Thymus (tissue), 14 donors: Measurements from ENCODE around the gene ORM2. TPM values are rescaled to one million over a fixed set of nuclear protein-coding genes. Genes with fewer than 3 reads are reported as not detected.
"Not testable (repeated sequence)": the region's sequence is repeated elsewhere in the genome, so short reads cannot be mapped to it uniquely, and the experiment has no call there.

Experiments used
- DNase-seq, 9 donors: peaks; one replicate each; pipeline ENCODE4 v3.0.0-alpha.2; 2013; ENCODE audit warnings: low spot score in 9 of 9, low read depth in 6 of 9, missing footprints in 1 of 9
- H3K27ac ChIP-seq, 2 donors: one replicate each; pipeline ENCODE4 v1.5.1; 2013; ENCODE audit warnings: control low read depth in 1 of 2, low read depth in 1 of 2, low read length in 1 of 2, mild to moderate bottlenecking in 1 of 2, moderate library complexity in 1 of 2
- H3K27me3 ChIP-seq, 2 donors: one replicate each; pipeline ENCODE4 v1.5.1; 2013; ENCODE audit warnings: low read length in 1 of 2; ENCODE audit not compliant: control insufficient read depth in 2 of 2, insufficient read depth in 1 of 2
- H3K36me3 ChIP-seq, 2 donors: one replicate each; pipeline ENCODE4 v1.5.1; 2013; ENCODE audit warnings: low read length in 1 of 2, mild to moderate bottlenecking in 1 of 2, moderate library complexity in 1 of 2; ENCODE audit not compliant: control insufficient read depth in 2 of 2, insufficient read depth in 2 of 2
- H3K4me1 ChIP-seq, 2 donors: one replicate each; pipeline ENCODE4 v1.5.1; 2013; ENCODE audit warnings: low read length in 2 of 2; ENCODE audit not compliant: control insufficient read depth in 2 of 2, insufficient read depth in 2 of 2
- H3K4me3 ChIP-seq, 2 donors: one replicate each; pipeline ENCODE4 v1.5.1; 2013; ENCODE audit warnings: low read length in 2 of 2, control low read depth in 1 of 2, mild to moderate bottlenecking in 1 of 2
- H3K9me3 ChIP-seq, 2 donors: one replicate each; pipeline ENCODE4 v1.5.1; 2013; ENCODE audit warnings: low read length in 1 of 2, mild to moderate bottlenecking in 1 of 2; ENCODE audit not compliant: control insufficient read depth in 2 of 2, insufficient read depth in 1 of 2
- WGBS: extraction: QIAGEN DNeasy Blood & Tissue Kit; methylation state at CpG from one replicate; pipeline ENCODE4 v1.1.7; 2013; 5-methylcytosine and 5-hydroxymethylcytosine counted together
- long read RNA-seq, 10 donors: transcript quantifications; one replicate each; lab custom pipeline, GENCODE V29; 2026
- polyA plus RNA-seq: library from polyadenylated mRNA; stranded (reverse); fragments of 200-250 nt; gene quantifications from one replicate; pipeline ENCODE4 v1.2.3, GENCODE V29; 2013
- total RNA-seq: library from RNA; stranded (reverse); fragments of 120-200 nt; gene quantifications from one replicate; pipeline ENCODE4 v1.2.4, GENCODE V29; 2013
- donor health status: healthy.

The ORM2 gene
- 0.38 TPM for total RNA-seq
- 1.1 TPM for polyA plus RNA-seq
- long read RNA-seq, donor 1 = 0 reads
- long read RNA-seq, donor 2 = 0 reads
- long read RNA-seq, donor 3, partial matches to known transcripts = 86 of 86 reads
- long read RNA-seq, donor 3, other reads (novel, unspliced or antisense) = 0 of 86 reads
- long read RNA-seq, donor 4 = 0 reads
- long read RNA-seq, donor 5 = 0 reads
- long read RNA-seq, donor 6 = 0 reads
- long read RNA-seq, donor 7 = 0 reads
- long read RNA-seq, donor 8 = 0 reads
- long read RNA-seq, donor 9 = 0 reads
- long read RNA-seq, donor 10 = 0 reads

DNA sequence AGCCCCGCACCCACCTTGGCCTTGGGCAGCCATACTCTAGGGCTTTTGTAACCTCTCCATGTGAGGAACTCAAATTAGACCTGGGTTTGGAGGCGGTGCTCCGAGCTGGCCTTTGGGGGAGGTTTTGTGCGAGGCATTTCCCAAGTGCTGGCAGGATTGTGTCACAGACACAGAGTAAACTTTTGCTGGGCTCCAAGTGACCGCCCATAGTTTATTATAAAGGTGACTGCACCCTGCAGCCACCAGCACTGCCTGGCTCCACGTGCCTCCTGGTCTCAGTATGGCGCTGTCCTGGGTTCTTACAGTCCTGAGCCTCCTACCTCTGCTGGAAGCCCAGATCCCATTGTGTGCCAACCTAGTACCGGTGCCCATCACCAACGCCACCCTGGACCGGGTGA lies at the start of gene ORM2:
Gene ORM2, plus strand, starts transcription at position 245 of the 398 bp plus-strand sequence. Its CDS starts 36 bp downstream, at position 281.
- not testable (repeated sequence) for H3K4me1 ChIP-seq, H3K9me3 ChIP-seq, H3K36me3 ChIP-seq, DNase-seq, H3K27ac ChIP-seq, H3K4me3 ChIP-seq, H3K27me3 ChIP-seq
- no CpG with 5 or more reads among the region's 10 CpGs for WGBS

GRCh38 chr9:114280636-114281472 lies 48.8 kb upstream of the ORM2 start:
- Histone ChIP-seq H3K4me3 (no peak overlapping the region), H3K4me1 (peaks cover 0 to 4% of the 10 kb centered on the region in 2 donors), H3K27me3 (no peaks in the 10 kb centered on the region), H3K36me3 (no peaks in the 10 kb centered on the region), H3K27ac (no peak overlapping the region), H3K9me3 (no peaks in the 10 kb centered on the region)
- no peak for DNase-seq
- WGBS = 89% methylated on average over 8 of the region's 8 CpGs

- Histone ChIP-seq H3K27ac (no peak overlapping the region), H3K27me3 (no peaks in the 10 kb centered on the region), H3K9me3 (no peaks in the 10 kb centered on the region), H3K4me1 (peaks cover 0 to 4% of the 10 kb centered on the region in 2 donors), H3K4me3 (no peak overlapping the region), H3K36me3 (no peaks in the 10 kb centered on the region)
- no peak for DNase-seq
- WGBS = 90% methylated on average over 12 of the region's 12 CpGs
Measured at GRCh38 chr9:114281473-114282103, 48.1 kb upstream of the ORM2 start.

DNA sequence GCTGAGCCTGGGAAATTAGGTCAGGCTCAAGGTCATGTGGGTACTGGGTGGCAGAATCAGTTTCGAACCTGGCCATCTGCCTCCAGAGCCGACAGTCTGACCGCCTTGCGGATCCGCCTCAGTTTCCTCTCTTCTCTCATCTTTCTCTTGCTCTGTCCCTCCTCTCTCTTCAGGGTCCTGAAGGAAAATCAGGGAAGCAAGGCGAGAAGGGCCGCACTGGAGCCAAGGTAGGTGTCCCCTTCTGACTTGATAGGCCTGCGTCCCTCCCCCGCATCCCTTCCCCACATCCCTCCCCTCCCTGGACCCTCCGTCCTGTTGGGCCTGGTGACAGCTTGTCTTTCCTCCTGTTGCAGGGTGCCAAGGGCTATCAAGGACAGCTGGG lies 47.6 kb upstream of the ORM2 start:
- Histone ChIP-seq H3K9me3 (no peaks in the 10 kb centered on the region), H3K4me3 (no peak overlapping the region), H3K27me3 (no peaks in the 10 kb centered on the region), H3K4me1 (peaks cover 0 to 4% of the 10 kb centered on the region in 2 donors), H3K36me3 (no peaks in the 10 kb centered on the region), H3K27ac (no peak overlapping the region)
- 97% methylated on average over 10 of the region's 10 CpGs for WGBS
- no peak for DNase-seq

DNA sequence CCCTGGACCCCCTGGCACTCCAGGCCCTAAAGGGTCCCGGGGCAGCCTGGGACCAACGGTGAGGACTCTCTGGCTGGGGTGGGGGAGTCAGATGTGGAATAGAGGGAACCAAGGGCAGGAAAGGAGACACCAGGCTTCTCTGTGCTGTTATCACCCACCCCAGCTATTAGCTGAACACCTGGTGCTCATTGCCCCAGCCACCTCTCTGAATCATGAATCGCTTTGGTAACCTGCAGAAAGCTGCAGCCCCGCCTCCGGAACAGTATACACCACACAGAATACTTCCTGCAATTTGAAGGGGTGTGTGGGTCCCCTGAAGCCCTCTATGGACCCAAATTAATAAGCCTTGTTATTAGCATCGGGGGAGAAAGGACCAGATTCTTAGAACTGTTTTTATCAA lies 47.2 kb upstream of the ORM2 start:
- no peak for DNase-seq
- Histone ChIP-seq H3K4me3 (no peak overlapping the region), H3K27ac (no peak overlapping the region), H3K9me3 (no peaks in the 10 kb centered on the region), H3K36me3 (no peaks in the 10 kb centered on the region), H3K4me1 (peaks cover 0 to 5% of the 10 kb centered on the region in 2 donors), H3K27me3 (no peaks in the 10 kb centered on the region)
- 89% methylated on average over 6 of the region's 6 CpGs for WGBS

DNA sequence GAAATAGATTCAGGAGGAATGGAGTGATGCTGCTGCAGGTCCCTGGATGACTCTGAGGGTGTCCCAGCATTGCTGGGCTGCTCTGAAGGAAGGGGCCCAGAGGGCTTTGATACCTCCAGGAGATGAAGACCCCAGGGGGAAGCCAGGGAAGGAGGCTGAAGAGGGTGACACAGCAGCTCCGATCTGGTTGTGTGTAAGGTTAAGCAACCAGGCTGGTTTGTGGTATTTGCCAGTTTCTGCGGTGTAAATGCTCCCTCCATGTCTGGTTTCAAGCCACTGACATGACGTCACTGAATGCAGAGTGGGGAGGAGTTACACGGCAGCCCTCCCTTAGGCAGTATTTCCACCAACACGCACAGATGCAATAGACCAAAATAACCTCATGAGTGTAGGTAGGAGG lies 46.7 kb upstream of the ORM2 start:
- Histone ChIP-seq H3K4me1 (peaks cover 0 to 6% of the 10 kb centered on the region in 2 donors), H3K27ac (no peak overlapping the region), H3K9me3 (no peaks in the 10 kb centered on the region), H3K4me3 (no peak overlapping the region), H3K27me3 (no peaks in the 10 kb centered on the region), H3K36me3 (no peaks in the 10 kb centered on the region)
- no peak for DNase-seq
- 75% methylated on average over 5 of the region's 5 CpGs for WGBS

DNA sequence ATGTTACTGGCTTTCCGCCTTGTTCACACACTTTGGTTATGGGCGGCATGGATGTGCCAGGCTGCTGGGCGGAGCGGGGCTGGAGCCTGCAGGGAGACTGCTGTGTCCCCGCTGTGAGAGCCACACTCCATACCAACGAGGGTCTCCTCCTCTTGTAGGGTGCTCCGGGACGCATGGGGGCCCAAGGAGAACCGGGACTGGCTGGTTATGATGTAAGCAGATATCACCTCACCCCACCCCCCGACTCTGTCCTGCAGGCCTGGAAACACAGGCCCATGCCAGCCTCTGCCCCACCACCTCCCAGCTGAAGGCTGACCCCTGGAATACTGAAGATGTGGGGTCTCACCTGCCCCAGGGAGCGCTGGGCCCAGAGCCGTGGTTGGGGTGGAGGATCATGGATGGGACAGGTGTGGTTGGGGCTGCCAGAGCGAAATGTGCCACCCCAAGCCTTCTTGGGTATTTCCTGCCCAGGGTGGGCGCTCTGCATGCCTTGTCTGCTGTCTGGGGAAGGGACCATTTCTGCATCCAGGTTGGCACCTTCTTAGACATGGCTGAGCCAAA lies 46.0 kb upstream of the ORM2 start:
- H3K27me3 ChIP-seq = no peaks in the 10 kb centered on the region
- H3K36me3 ChIP-seq = no peaks in the 10 kb centered on the region
- 96% methylated on average over 14 of the region's 14 CpGs for WGBS
- H3K4me1 ChIP-seq = peaks cover 0 to 6% of the 10 kb centered on the region in 2 donors
- no peaks in the 10 kb centered on the region for H3K9me3 ChIP-seq
- no peak overlapping the region for H3K4me3 ChIP-seq
- no peak for DNase-seq
- no peak overlapping the region for H3K27ac ChIP-seq

DNA sequence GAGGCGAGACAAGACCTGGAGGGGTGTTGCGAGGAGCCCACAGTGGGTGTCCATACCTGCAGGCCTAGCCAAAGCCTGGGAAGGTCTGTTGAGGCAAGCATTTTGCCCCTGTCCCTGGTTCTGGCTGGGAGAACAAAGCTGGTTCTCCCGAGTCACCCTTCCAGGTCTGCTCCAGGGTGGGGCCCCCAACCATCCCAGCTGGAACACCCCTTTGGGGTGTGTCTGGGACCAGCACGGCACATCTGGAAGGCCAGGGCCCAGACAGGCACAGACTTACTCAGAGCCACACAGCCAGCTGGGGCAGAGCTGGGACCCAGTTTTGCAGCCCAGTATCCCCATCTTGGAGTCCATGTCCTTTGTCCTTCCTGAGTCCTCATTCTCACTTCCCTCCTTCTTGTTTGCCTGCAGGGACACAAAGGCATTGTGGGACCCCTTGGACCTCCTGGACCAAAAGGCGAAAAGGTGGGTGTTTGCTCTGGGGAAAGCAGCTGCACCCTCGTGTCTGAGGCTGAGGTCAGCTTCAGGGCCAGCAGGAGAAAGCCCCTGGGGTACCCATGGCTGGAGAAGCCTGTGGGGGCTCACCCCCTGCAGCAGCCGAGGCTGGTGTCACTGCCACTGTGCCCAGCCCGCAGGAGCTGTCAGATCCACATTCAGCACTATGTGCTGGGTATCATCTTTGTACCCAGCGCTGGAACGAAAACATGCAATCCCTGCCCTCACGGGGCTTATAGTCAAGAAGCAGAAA lies 45.2 kb upstream of the ORM2 start:
- 93% methylated on average over 11 of the region's 11 CpGs for WGBS
- Histone ChIP-seq H3K27ac (peak overlapping the region in 1 of 2 donors; percentile 17), H3K4me3 (no peak overlapping the region), H3K27me3 (no peaks in the 10 kb centered on the region), H3K4me1 (peaks cover 0 to 6% of the 10 kb centered on the region in 2 donors), H3K36me3 (no peaks in the 10 kb centered on the region), H3K9me3 (no peaks in the 10 kb centered on the region)
- DNase-seq = no peak
